HG03196 (cell line): ENCODE data around the gene GAS6.

Experiments
- ATAC-seq: cut with Tn5 transposase; IDR thresholded peaks from one replicate; pipeline ENCODE4 v1.9.1; 2021; ENCODE audit not compliant: unreplicated experiment

GAS6 gene

DNA sequence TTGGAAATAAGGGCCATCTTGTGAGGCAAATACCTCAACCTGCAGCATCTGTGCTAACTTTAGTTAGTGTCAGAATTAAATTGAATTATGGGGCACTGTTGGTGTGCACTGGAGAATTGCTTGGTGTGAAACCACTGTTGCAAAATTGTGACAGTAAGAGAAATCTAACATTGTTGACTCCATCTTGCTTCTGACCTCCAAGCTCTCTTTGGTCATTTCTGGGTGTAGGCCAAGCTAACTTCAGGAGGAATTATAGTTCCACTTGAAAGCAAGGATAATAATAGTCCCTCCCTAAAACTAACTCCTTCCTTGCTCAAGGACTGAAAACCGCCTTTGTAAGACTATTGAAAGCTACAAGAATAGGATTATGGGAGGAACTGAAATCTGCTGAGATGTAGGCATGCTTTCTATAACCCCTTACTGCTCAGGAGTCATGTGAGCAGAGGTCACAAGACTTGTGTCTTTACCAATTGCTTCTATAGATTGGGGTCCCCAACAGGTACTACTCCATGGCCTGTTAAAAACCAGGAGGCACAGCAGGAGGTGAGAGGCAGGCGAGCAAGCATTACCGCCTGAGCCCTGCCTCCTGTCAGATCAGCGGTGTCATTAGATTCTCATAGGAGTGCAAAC lies 24.9 kb upstream of the GAS6 start:
- ATAC-seq, result no peak

DNA sequence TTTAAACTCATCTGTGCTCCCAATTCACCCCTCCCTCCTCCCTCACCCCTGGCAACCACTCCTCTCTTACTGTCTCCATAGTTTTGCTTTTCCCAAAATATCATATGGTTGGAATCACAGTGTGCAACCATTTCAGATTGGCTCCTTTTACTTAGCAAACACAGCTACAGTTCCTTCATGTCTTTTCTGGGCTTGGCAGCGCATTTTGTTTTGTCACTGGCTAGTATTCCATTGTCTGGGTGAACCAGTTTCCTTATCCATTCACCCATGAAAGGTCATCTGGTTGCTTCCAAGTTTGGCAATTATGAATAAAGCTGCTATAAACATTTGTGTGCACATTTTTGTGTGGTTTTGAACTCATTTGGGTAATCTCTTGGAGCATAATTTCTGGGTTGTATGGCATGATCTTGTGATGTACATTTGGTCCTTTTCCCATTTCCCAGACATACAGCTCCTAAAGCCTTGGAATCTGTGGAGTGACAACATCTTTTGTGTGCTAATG lies 23.9 kb upstream of the GAS6 start:
- no peak for ATAC-seq

DNA sequence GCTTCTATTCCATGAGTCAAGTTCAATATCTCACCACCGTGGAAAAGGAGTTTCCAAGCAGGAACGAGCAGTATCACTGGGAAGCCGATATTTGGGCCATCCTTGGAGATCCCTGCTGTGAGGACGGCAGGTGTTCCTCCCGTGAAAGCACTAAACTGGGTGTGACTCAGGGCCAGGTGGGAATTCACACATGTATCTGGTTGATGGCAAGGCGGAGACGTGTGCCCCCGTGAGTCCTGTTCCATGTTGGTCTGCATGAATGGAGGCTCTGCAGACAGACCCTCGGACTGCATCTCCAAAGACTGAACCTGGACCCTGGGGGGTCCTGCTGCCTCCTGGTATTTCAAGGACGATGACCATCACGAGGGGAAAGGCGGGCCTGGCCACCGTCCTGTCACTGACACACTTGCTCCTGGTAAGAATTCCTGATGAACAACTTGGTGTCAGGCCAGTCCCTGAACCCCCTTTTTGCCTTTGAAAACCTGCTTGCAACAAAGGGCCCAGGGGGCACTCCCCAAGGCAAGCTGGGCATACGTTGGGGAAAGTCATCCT lies 22.8 kb upstream of the GAS6 start:
- no peak for ATAC-seq

DNA sequence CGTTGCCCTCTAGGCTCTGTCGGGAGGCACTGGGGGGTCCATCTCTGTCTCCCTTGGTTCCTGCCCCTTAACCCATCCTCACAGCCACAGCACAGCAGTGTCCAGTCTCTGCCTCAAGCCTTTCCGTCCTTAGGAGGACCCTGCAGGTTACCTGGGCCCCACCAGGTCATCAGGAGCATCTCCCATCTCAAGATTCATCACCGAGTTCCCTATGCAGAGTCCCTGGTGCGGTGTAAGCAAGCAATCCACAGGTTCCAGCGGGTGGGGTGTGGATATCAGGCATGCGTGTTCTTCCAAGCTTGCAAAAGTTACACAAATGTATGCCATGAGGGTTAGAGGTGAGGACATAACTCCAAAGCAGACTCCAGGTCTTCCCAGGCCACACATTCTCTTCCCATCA lies 20.9 kb upstream of the GAS6 start:
- no peak for ATAC-seq

DNA sequence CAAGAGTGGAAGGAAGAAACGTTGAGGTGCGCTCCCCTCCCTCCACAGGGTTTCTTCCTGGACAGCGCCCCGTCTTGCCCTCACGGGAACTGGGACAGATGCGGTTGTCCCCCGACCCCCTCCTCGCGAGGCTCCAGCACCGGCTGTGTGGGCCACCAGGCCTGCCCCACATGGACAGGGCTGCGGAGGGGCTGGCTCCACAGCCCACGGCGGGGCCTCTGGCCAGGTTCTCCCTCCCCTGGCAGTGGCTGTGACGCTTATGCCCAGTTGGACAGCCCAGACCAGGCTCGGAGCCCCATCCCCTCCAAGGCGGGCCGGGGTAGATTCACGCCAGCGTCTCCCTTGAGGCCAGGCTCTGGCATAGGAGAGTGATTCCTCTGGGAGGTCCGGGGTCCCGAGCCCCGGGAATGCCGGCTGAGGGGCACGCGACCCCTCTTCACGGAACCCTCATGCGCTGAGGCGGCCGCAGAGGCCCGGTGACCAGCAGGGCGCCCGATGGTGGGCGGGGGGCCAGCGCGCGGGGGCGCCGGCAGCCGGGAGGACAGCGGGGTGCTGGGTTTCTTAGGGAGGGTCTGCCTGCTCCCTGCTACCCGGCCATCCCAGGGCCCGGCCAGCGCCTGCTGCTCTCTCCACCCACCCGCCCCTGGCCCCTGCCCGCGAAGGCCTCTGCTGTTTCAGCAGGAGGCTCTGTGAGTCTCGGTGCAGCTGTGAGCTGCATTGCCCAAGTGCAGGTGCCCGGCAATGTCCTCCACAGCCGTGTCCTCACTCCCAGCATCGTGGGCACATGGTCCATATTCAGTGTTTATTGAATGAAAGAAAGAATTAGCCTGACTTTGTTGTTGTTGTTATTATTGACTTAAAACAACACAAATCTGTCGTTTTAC lies 20.3 kb upstream of the GAS6 start:
- ATAC-seq, result no peak

DNA sequence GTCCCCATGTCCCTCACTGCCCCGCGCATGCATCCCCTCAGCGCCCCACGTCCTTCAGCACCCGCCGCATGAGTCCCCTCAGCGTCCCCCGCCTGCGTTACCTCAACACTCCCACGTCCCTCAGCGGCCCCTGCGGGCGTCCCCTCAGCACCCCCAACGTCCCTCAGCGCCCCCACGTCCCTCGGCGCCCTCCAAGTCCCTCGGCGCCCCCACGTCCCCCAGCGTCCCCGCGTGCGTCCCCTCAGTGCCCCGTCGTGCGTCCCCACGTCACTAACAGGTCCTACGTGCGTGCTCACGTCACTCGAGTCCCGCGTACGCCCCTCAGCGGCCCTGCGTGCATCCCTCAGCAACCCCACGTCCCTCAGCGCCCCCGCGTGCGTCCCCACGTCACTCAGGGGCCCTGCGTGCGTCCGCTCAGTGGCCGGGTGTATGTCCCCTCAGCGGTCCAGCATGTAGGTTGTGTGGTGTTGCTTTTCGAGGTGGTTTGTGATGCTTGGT lies 19.5 kb upstream of the GAS6 start:
- no peak for ATAC-seq

DNA sequence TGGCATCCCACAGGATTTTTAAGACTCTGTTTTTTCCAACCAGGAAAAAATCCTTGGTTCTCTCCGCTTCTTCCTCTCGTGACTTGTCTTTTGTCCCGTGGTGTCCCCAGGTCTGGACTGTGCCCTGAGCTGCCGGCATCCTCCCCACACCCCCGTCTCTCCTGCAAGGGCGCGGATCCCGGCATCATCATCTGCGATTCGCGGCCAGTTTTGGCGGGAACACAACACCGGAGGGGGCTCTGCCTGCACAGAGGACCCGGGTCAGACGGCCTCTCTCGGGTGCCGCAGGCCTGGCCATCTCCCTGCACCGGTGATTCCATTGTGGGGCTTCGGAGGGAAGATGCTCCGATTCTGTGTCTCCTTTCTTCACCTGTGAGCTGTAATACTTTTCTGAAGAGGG lies 18.8 kb upstream of the GAS6 start:
- no peak for ATAC-seq

DNA sequence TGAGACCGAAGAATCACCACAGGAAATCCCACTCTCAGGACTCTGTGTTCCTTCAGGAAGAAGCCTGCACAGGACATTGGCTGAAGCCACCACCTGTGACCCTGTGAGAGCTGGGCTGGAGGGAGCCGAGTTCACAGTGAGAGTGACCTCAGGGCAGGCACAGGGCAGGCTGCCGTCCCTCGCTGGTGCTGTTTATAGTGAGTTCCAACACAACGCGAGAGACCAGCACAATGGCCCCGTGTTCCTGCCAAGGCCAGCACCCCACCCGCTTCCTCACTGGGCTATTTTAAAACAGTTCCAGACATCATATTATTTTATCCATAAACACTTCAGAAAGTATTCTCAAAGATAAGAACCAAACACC lies 18.4 kb upstream of the GAS6 start:
- ATAC-seq, result no peak

DNA sequence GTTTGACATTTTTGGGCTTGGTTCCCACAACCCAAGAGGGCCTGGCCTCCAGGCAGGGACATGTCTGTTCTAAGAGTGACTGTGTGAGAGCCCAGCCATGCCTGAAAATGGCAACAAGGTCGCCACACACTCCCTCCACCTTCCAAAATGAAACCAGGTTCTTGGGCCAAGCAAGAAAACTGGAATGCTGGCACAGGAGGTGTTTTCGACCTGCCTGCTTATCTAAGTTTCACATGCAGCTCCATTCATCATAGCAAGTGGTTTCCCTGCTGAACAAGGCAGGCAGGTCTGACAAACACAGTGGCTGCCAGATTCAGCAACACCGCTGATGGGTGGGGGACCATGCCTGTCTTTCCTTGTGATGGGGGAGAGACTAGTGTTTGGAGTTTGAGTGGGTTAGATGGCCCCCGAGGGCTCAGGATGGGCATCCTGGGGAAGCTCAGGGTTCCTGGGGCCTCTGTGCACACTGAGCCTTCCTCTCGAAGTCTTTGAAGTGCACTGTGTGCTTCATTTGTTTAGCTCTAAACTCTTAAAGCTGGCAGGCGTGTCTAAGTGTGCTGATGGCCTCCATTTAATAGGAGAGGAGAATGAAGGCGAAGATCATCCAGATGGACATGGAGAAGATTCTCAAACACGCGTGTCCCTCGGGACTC lies 17.9 kb upstream of the GAS6 start:
- ATAC-seq, result no peak

DNA sequence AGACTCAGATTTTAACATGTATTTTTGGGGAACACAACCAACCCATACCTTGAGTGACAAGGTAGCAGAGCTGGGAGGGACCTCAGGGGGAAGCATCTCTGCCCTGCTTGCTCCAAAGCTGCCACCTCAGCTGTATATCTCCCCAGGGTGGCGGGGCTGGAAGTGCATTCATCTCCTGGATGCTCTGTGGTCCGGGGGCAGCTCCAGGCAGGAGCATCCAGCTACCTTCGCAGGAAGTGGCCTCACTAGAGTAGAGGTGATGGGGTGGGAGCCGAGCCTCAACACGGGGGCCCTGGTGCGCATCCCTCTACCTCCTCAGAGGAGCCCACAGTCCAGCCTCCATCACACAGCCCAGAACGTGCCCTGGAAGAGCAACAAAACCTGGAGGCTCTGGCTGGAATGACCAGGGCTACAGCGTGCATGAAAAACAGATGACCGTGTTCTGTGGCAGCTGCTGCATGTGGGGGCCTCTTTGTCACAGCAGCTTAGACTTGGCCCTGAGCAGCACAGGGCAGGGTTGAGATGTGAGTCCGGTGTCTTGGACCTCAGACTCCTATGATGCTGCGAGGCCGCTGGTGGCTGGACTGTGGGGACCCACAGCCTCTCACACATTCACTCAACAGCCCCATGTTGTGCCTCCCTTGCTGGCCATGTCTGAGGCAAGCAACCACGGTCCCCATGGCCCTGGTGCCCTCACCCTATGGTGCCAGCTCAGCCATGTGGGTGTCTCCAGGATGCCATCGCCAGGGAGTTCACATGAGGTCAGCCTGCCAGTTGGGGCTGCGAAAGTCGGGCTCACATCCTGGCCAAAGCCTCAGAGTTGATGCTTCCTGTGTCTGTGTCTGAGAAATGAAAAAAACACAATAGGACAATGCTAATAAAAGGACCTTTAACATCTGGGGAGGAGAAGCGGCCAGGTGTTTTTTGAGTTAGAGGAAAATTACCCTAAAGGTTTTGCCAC lies 17.1 kb upstream of the GAS6 start:
- ATAC-seq, result no peak

DNA sequence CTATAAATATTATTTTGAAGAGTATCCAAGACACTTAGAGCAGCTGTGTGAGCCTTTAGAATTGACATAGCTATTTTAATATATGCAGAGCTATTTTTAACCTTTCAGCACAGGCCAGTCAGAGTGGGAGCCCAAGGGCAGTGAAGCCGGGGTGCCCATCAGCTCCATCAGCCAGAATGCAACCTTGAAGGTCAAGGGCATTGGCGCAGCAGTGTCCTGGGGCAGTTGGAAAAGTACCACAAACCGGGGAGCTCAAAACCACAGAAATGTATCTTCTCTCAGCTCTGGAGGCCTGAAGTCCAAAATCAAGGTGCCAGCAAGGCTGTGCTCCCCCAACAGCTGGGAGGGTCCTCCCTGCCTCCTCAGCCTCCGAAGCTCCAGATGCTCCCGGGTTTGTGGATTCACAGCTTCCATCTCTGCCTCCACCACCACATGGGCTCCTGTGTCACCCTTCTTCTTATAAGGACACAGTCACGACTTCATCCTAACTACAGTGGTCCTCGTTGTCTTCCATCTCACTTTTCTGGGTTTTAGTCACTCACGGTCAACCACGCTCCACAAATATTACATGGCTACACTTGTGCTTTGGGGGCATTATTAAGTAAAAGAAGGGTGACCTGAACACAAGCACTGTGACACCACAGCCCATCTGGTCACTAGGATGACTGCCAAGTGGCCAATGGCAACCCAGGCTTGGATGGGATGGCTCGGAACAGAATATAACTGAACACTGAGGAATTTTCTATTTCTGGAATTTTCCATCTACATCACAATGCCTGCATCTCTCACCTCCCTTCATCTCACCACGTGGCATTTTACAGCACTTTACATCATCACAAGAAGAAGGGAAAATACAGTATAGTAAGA lies 15.9 kb upstream of the GAS6 start:
- ATAC-seq, result no peak

DNA sequence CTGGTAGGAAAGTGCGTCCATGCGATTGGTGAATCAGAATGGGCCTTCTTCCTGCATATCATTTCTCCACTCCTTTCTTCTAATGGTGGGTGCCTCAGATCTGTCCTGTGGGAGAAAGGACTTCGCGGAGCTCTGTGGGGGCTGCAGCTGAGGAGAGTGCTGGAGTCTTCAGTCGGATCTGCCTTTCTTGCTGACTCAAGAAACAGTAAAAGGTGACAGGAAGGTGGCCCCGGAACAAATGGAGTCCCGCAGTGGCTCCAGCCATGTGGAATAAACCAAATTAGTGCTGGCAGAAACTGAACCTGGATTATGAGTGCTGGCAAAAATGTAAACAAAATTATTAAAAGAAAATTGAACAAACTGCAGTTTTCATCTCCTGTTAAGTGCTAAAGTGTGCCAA lies 15.1 kb upstream of the GAS6 start:
- ATAC-seq, result no peak

DNA sequence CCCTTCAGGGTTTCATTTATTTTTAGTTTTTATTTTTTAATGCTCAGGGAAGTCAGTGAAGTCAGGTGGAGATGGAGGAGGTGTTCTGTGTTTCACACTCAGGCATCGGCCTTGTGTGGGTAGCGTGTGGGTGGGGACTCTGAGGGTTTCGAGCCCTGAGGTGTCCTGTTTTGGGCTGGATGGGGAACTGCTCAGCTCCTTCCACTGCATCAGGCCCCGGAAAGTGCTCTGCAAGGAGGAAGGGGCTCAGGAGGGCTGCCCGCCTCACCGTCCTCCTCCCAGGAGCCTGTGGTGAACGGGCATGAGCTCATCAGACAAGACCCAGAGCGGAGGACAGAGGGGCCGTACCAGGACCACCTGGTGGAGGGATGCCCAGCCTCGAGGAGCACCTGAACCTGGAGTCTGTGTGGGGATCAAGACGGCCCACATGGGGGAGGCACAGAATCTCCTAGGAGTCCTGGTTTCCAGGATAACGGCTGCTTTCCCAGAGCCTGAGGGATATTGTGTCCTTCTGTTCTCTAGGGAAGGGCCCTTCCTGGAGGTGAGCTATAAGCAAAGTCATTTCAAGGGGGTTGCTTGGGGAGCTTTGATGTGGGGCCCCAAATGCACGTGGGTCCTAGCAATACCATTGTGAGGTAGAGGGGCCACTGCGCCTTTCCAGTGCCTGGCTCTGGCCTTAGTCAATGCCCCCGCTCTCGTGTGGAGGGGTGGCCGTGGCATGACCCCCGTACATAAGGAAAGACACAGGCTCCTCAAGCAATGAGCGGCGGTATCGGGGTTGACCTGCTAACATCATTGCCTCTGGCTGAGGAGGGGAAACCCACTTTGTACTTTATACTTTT lies 13.5 kb upstream of the GAS6 start:
- no peak for ATAC-seq

DNA sequence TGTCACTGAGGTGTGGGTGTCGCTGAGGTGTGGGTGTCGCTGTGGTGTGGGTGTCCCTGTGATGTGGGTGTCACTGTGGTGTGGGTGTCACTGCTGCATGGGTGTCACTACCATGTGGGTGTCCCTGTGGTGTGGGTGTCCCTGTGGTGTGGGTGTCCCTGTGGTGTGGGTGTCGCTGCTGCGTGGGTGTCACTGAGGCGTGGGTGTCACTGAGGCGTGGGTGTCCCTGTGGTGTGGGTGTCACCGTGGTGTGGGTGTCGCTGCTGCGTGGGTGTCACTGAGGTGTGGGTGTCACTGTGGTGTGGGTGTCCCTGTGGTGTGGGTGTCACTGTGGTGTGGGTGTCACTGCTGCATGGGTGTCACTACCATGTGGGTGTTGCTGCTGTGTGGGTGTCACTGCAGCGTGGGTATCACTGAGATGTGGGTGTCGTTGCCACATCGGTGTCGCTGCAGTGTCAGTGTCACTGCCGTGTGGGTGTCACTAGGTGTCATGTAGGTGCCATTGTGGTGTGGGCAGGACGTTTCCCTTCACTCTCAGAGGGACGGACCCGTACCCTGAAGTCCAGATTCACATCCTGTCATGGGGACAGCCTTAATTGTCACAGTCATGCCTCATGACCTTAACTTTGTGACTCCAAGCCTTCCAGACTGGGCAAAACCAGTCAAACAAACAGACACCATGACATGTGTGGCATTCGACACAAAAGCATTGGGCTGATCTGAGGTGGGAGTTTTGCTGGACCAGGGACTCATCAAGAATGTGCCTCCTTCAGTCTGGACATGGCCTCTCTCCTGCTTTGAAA lies 12.7 kb upstream of the GAS6 start:
- no peak for ATAC-seq

DNA sequence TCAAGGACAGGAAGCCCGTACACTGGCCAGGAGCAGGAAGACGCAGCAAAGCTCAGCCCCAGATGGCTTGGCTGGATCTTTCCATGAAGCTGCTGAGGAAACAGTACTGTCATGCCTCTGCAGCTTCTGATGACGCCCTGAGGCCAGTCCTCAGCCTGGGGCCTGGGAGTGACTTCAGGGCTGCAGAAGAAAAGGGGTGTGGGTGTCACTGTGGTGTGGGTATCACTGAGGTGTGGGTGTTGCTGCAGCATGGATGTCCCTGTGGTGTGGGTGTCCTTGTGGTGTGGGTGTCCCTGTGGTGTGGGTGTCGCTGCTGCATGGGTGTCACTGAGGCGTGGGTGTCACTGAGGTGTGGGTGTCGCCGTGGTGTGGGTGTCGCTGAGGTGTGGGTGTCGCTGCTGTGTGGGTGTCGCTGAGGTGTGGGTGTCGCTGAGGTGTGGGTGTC lies 12.0 kb upstream of the GAS6 start:
- ATAC-seq, result no peak

DNA sequence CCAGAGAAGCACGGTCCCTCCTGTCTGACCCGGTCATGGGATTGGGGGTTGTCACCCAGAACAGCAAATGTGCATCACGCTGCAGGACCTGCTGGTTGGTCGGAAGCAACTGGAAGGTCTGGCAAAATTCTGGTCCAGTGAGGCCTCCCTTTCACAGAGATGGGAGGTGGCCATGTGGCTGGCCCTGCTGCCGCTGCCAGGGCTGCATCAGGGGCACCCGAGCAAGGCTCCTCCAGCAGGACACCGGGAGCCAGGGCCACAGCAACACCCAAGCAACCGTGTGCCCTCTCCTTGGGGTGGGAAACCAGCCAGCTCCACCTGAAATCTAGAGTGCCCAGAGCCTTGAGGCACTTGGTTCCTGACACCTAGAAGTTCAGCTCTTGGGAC lies 11.5 kb upstream of the GAS6 start:
- ATAC-seq, result no peak

DNA sequence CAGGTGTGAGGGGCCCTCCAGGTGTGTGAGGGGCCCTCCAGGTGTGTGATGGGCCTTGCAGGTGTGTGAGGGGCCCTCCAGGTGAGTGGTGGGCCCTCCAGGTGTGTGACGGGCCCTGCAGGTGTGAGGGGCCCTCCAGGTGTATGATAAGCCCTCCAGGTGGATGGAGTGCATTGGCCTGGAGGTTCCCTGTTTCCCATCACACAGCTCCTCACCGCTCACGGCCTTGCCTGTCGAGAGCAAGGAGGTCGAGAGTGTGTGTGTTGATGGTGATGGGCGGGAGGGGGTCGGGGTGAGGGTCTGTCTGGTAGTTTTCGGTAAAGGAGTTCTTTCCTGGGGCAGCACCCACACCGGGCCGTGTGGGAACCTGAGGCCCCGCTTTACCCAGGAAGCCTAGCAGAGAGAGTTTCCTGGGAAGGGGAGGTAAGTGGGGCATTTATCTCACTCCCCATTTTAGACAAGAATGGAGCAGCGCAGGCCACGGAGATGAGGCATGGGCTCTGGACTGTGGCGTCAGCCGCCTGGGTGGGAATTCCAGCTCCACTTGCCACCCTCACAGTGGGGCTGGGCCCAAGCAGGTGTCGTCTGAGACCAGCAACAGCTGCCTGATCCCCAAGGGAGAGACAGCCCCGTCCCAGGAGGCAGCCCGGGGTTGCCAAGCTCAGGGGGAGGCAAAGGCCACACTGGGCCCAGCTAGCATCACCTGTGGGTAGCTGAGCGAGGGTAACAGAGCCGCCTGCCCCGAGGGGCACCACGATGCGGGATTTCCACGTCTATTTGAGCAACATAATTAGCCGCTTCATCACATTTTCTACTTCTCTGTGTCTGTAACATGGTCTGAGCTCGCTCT lies 10.9 kb upstream of the GAS6 start:
- ATAC-seq, result no peak
